KOPT-K1 (cell line): ENCODE results near the gene PLA2G3.

Experiments used
- H3K27ac ChIP-seq: fragments of 200-600 bp; sonication (generic); 2 replicates; pipeline ENCODE4 v1.5.1; 2016; ENCODE audit warnings: antibody characterized with exemption, mild to moderate bottlenecking, low read depth, low read length; ENCODE audit not compliant: poor library complexity, severe bottlenecking
- H3K36me3 ChIP-seq: fragments of 200-600 bp; sonication (generic); 2 replicates; pipeline ENCODE4 v1.5.1; 2017; ENCODE audit warnings: antibody characterized with exemption, mild to moderate bottlenecking, low read length, moderate library complexity; ENCODE audit not compliant: insufficient read depth
- H3K9me3 ChIP-seq: fragments of 200-600 bp; sonication (generic); 2 replicates; pipeline ENCODE4 v1.5.1; 2017; ENCODE audit warnings: antibody characterized with exemption, low read length, mild to moderate bottlenecking; ENCODE audit not compliant: insufficient read depth, poor library complexity, severe bottlenecking

The PLA2G3 gene

DNA sequence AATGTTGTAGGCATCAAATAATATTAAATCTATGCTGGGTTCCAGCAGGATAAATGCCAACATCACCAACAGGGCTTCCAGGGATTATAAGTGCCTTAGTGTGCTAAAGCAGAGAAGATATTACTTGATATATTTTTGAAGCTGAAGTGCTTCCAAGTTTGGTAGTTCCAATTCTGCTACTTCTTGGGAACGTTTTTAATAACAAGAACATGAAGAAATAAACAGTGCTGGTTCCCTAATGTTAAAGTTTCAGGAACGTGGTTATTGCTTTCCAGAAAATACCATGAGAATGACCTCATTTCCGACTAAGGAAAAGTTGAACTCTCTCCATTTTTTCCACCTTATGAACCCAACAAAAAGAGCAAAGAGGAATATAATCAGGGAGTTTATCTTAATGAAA lies 15.1 kb upstream of the PLA2G3 start:
- Histone ChIP-seq H3K9me3 (no peaks in the 10 kb centered on the region), H3K27ac (no peak overlapping the region), H3K36me3 (no peaks in the 10 kb centered on the region)

DNA sequence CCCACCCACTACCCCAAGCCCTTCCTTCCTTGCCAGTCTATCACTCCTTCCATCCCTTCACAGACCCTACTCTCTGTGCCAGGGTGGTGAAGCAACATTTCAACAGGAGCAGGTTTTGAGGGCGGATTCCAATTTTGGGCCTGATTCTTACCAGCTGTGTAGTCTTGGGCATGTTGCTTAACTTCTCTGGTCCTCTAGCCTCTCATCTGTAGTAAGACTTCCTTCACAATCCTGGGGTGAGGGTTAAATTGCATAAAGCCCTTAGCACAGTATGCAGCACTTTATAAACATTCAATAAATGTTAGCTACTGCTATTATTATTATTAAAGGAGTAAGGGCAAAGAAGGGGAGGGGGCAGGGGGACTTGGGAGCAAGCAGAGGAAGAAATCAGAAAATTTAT lies 14.7 kb upstream of the PLA2G3 start:
- no peak overlapping the region for H3K27ac ChIP-seq
- no peaks in the 10 kb centered on the region for H3K9me3 ChIP-seq
- no peaks in the 10 kb centered on the region for H3K36me3 ChIP-seq

DNA sequence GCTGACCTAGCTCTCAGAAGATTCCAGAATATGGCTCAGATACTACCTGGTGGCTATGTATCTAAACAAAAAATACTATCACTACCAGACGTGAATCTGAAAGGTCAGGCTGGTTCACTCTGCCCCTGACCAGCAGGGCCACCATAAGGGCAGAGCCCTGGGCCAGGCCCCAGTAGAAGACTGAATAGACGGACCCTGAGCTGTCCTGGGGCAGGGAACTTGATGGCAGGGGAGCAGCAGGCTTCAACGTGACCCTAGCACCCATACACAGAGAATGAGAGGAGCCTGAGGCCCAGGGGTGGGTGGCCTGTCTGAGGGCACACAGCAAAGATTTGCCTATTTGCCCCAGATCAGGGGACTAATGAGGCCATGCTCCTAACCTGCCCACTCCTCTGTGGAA lies 13.0 kb upstream of the PLA2G3 start:
- Histone ChIP-seq H3K27ac (no peak overlapping the region), H3K36me3 (no peaks in the 10 kb centered on the region)

GRCh38 chr22:31151872-31152271 lies 11.6 kb upstream of the PLA2G3 start:
- no peak overlapping the region for H3K27ac ChIP-seq
- no peaks in the 10 kb centered on the region for H3K36me3 ChIP-seq
- H3K9me3 ChIP-seq, result peaks cover 10% of the 10 kb centered on the region

More for the DNA sequence above, 13.0 kb upstream of the PLA2G3 start:
- no peaks in the 10 kb centered on the region for H3K9me3 ChIP-seq

- H3K9me3 ChIP-seq, result peaks cover 13% of the 10 kb centered on the region
- no peak overlapping the region for H3K27ac ChIP-seq
- no peaks in the 10 kb centered on the region for H3K36me3 ChIP-seq
Measured at GRCh38 chr22:31150615-31151014, 10.3 kb upstream of the PLA2G3 start.

DNA sequence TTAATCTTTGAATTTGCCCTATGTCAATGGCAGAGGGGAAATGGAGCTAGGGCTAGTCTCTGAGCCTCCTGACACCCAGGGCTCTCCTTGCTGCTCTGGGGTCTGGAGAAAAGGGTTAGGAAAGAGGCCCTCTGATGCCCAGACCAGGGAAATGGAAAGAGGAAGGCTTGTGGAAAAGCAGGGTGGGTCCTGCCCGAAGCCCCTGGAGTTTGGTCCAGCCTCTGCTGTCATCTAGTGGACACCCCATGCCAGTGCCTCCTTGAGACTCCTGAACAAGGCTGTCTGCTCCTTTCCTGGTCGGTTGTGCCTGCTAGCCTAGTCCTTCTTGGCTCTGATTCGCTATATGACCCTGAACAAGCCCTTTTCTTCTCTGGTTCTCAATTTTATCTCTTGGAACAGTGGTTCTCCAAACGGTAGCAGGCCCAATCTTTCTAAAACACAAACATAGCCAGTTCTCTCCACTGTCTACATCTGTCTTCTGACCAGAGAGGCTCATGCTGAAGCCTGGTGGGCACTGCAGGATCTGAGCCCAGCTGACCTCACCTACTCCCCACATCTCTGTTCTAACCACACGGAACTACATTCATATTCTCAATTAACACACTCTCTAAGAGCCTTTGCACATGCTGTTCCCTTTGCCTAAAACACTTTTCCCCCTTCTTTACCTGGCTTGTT lies 8.8 kb upstream of the PLA2G3 start:
- Histone ChIP-seq H3K36me3 (no peaks in the 10 kb centered on the region), H3K9me3 (peaks cover 13% of the 10 kb centered on the region), H3K27ac (no peak overlapping the region)

- no peak overlapping the region for H3K27ac ChIP-seq
- no peaks in the 10 kb centered on the region for H3K36me3 ChIP-seq
- peaks cover 13% of the 10 kb centered on the region for H3K9me3 ChIP-seq
Measured at GRCh38 chr22:31148488-31148887, 8.2 kb upstream of the PLA2G3 start.

GRCh38 chr22:31144223-31144622 lies 3.9 kb upstream of the PLA2G3 start:
- no peaks in the 10 kb centered on the region for H3K36me3 ChIP-seq
- peaks cover 13% of the 10 kb centered on the region for H3K9me3 ChIP-seq
- H3K27ac ChIP-seq, result no peak overlapping the region

GRCh38 chr22:31143537-31143936 lies 3.2 kb upstream of the PLA2G3 start:
- Histone ChIP-seq H3K36me3 (no peaks in the 10 kb centered on the region), H3K27ac (no peak overlapping the region)

DNA sequence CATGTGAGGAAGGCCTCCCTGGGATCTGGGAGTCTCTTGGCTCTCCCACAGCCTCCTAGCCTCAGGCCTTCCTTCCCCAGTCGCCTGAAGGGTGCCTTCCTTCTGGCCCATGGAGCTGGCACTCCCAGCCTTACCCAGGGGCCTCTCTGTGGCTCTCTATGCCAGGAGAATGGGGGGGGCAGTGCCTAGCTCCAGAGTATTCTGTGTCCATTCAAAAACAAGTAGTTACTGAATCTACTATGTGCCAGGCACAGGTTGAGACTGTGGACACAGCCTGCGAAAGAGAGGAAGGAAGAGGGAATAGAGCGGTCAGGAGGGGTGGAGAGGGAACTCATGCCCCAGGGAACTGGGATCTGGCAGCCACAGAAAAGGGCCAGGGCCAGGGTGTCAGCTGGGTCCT lies 2.7 kb upstream of the PLA2G3 start:
- H3K27ac ChIP-seq, result no peak overlapping the region
- H3K9me3 ChIP-seq, result peaks cover 13% of the 10 kb centered on the region
- H3K36me3 ChIP-seq, result no peaks in the 10 kb centered on the region

More at GRCh38 chr22:31143537-31143936, 3.2 kb upstream of the PLA2G3 start:
- peaks cover 13% of the 10 kb centered on the region for H3K9me3 ChIP-seq

GRCh38 chr22:31142285-31142684 lies 2.0 kb upstream of the PLA2G3 start:
- Histone ChIP-seq H3K27ac (no peak overlapping the region), H3K36me3 (no peaks in the 10 kb centered on the region), H3K9me3 (peaks cover 8% of the 10 kb centered on the region)

DNA sequence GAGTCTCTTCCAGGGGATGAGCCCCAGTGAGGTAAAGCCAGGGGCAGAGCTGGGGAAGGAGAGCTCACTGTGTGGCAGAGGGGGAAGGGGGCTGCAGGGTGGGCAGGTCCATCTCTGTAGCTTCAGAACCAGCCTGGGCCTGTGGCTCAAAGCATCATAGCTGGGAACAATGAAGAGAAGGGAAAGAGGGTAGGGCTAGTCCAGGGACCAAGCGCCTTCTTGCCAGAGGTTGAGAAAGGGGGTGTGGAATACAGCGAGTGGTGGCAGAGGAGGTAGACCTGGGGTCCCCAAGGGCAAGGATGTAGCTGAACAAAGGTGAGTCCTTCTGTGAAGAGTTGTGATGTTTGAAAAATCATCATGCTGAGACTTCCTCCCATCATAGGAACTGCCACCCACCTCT lies 1.2 kb upstream of the PLA2G3 start:
- no peak overlapping the region for H3K27ac ChIP-seq
- no peaks in the 10 kb centered on the region for H3K36me3 ChIP-seq
- peaks cover under 1% of the 10 kb centered on the region for H3K9me3 ChIP-seq

GRCh38 chr22:31140746-31141145 lies 438 bp upstream of the PLA2G3 start:
- Histone ChIP-seq H3K9me3 (no peaks in the 10 kb centered on the region), H3K36me3 (no peaks in the 10 kb centered on the region), H3K27ac (no peak overlapping the region)

DNA sequence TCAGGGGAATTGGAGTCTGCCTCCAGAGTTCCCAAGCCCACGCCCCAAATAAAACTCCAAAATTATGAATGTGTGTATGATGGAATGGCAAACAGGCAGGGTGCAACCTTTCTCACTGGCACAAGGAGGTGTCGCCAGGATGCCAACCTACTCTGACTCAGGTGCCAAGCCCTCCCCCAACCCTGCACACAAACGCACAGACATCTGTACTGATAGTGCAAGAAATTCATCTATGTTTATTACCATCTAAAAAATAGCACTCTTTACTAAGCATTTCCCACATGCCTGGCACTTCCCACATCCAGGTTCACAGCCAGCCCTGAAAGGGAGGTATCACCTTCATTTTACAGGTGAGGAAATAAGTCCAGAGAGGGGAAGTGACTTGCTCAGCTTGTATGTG lies 1.2 kb downstream of the PLA2G3 start:
- Histone ChIP-seq H3K27ac (no peak overlapping the region), H3K9me3 (no peaks in the 10 kb centered on the region), H3K36me3 (no peaks in the 10 kb centered on the region)

DNA sequence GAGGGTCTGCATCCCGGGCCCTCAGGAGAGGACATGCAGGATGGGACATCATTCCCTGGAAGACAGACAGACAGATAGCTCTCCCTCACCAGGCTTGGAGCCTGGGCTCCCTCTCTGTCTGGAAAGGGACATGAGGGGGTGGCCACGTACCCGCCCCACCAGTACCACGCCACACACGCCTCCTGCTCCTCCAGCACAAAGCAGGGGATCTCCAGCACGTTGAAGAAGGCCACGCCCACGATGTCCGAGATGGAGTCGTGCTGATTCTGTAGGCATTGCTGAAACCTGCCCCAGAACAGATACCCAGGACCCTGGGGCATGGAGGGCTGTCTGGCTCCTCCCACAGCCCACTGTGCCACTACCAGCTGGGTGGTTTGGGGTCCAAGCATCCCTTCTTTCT lies 2.2 kb downstream of the PLA2G3 start:
- Histone ChIP-seq H3K9me3 (no peaks in the 10 kb centered on the region), H3K27ac (no peak overlapping the region)

GRCh38 chr22:31137721-31138120 lies 2.6 kb downstream of the PLA2G3 start:
- no peak overlapping the region for H3K27ac ChIP-seq

More for the DNA sequence above, 2.2 kb downstream of the PLA2G3 start:
- H3K36me3 ChIP-seq, result no peaks in the 10 kb centered on the region

More at GRCh38 chr22:31137721-31138120, 2.6 kb downstream of the PLA2G3 start:
- no peaks in the 10 kb centered on the region for H3K36me3 ChIP-seq
- H3K9me3 ChIP-seq, result no peaks in the 10 kb centered on the region
